CD14-positive monocyte (primary cell): Measurements from ENCODE around the gene S1PR4. TPM values are rescaled to one million over a fixed set of nuclear protein-coding genes. Genes with fewer than 3 reads are reported as not detected.

Experiments
- DNase-seq, 3 donors: peaks; one replicate each; pipeline ENCODE4 v3.0.0-alpha.2; 2011 to 2022
- H2AFZ ChIP-seq: 2 replicates; pipeline ENCODE4 v1.6.0; 2012; ENCODE audit warnings: mild to moderate bottlenecking, low read depth, low read length, inconsistent platforms; ENCODE audit not compliant: insufficient read depth, poor library complexity, severe bottlenecking
- H3K27ac ChIP-seq, 2 donors: 1 replicate in 1 of 2; 2 replicates in 1 of 2; pipeline ENCODE4 v1.5.1; 2012 to 2013; ENCODE audit warnings: low read length in 2 of 2, control low read depth in 1 of 2, inconsistent platforms in 1 of 2, low read depth in 1 of 2, mild to moderate bottlenecking in 1 of 2
- H3K27me3 ChIP-seq, 2 donors: one replicate each; pipeline versions ENCODE4 v1.6.0 to v1.6.1; 2011 to 2013; ENCODE audit warnings: low read length in 2 of 2; ENCODE audit not compliant: control insufficient read depth in 2 of 2, insufficient read depth in 2 of 2
- H3K36me3 ChIP-seq, 2 donors: replicated peaks in 1 of 2; 1 replicate in 1 of 2; 2 replicates in 1 of 2; pipeline versions ENCODE4 v1.5.1 to v1.6.1; 2012 to 2013; ENCODE audit warnings: low read length in 2 of 2, control low read depth in 1 of 2, inconsistent platforms in 1 of 2, mild to moderate bottlenecking in 1 of 2; ENCODE audit not compliant: insufficient read depth in 2 of 2, control insufficient read depth in 1 of 2
- H3K4me1 ChIP-seq, 2 donors: 1 replicate in 1 of 2; 2 replicates in 1 of 2; pipeline versions ENCODE4 v1.5.1 to v1.6.1; 2012 to 2013; ENCODE audit warnings: low read length in 2 of 2, control low read depth in 1 of 2, inconsistent platforms in 1 of 2, mild to moderate bottlenecking in 1 of 2, moderate library complexity in 1 of 2; ENCODE audit not compliant: insufficient read depth in 2 of 2, control insufficient read depth in 1 of 2
- H3K4me2 ChIP-seq: replicated peaks from 2 replicates; pipeline ENCODE3; 2012; ENCODE audit warnings: low read length, moderate library complexity, mild to moderate bottlenecking; ENCODE audit not compliant: poor library complexity, severe bottlenecking; ENCODE audit errors: extremely low read depth
- H3K4me3 ChIP-seq, 3 experiments: fragments of 200-600 bp in 1 of 3; sonication (generic) in 1 of 3; replicated peaks in 1 of 3; 1 replicate in 2 of 3; 2 replicates in 1 of 3; pipeline ENCODE4 v1.5.1; 2011 to 2013; ENCODE audit warnings: low read length in 3 of 3, mild to moderate bottlenecking in 3 of 3, control low read depth in 2 of 3, low read depth in 2 of 3, inconsistent platforms in 1 of 3, moderate library complexity in 1 of 3
- H3K79me2 ChIP-seq: 2 replicates; pipeline ENCODE4 v1.6.0; 2012; ENCODE audit warnings: mild to moderate bottlenecking, control low read depth, inconsistent platforms, low read length, moderate library complexity; ENCODE audit not compliant: insufficient read depth
- H3K9ac ChIP-seq: 2 replicates; pipeline ENCODE4 v1.6.0; 2017; ENCODE audit warnings: low read length, mild to moderate bottlenecking; ENCODE audit not compliant: insufficient read depth, poor library complexity, severe bottlenecking
- H3K9me3 ChIP-seq, 2 donors: replicated peaks in 1 of 2; 1 replicate in 1 of 2; 2 replicates in 1 of 2; pipeline versions ENCODE4 v1.5.1 to v1.6.1; 2012 to 2013; ENCODE audit warnings: low read length in 2 of 2, control low read depth in 1 of 2; ENCODE audit not compliant: control insufficient read depth in 1 of 2, insufficient read depth in 1 of 2
- H4K20me1 ChIP-seq: 2 replicates; pipeline ENCODE4 v1.6.0; 2012; ENCODE audit warnings: mild to moderate bottlenecking, low read length, control low read depth, moderate library complexity; ENCODE audit not compliant: insufficient read depth
- H3K27ac Mint-ChIP-seq, 7 donors: one replicate each; pipeline ENCODE4 v1.8.0; 2020; ENCODE audit warnings: mild to moderate bottlenecking in 7 of 7, mixed read lengths in 7 of 7, moderate library complexity in 6 of 7, inconsistent platforms in 2 of 7
- H3K27me3 Mint-ChIP-seq, 3 donors: one replicate each; pipeline ENCODE4 v1.8.0; 2021 to 2022; ENCODE audit warnings: low read depth in 3 of 3, mild to moderate bottlenecking in 3 of 3, mixed read lengths in 3 of 3, moderate library complexity in 3 of 3, inconsistent platforms in 1 of 3
- H3K36me3 Mint-ChIP-seq, 2 donors: one replicate each; pipeline ENCODE4 v1.8.0; 2020; ENCODE audit warnings: mixed read lengths in 2 of 2, inconsistent platforms in 1 of 2, mild to moderate bottlenecking in 1 of 2
- H3K4me1 Mint-ChIP-seq: one replicate; pipeline ENCODE4 v1.8.0; 2020; ENCODE audit warnings: mild to moderate bottlenecking, mixed read lengths
- H3K4me3 Mint-ChIP-seq, 2 donors: one replicate each; pipeline ENCODE4 v1.8.0; 2020; ENCODE audit warnings: mild to moderate bottlenecking in 2 of 2, mixed read lengths in 2 of 2, moderate library complexity in 1 of 2
- H3K9me3 Mint-ChIP-seq, 7 donors: one replicate each; pipeline ENCODE4 v1.8.0; 2020 to 2022; ENCODE audit warnings: mixed read lengths in 7 of 7, mild to moderate bottlenecking in 6 of 7, moderate library complexity in 6 of 7, inconsistent platforms in 2 of 7
- WGBS: methylation state at CpG from one replicate; pipeline ENCODE4 v1.1.5; 2013; ENCODE audit warnings: missing lambda C conversion rate; ENCODE audit not compliant: insufficient coverage; 5-methylcytosine and 5-hydroxymethylcytosine counted together
- intact Hi-C, 2 donors: fragments of 100-400 bp; cut with micrococcal nuclease; formaldehyde crosslinking; loops; one replicate each; pipeline versions ENCODE4 v1.15.0 to v1.15.1; 2023
- polyA plus RNA-seq, 3 donors: library from polyadenylated mRNA; depleted of rRNA in 1 of 3; unstranded in 2 of 3; stranded (reverse) in 1 of 3; fragments of 300-500 nt in 2 of 3; fragments of >200 nt in 1 of 3; fragmentation: Illumina TruSeq in 2 of 3; gene quantifications; 1 replicate in 2 of 3; 2 replicates in 1 of 3; pipeline ENCODE4 v1.2.3, GENCODE V29; 2012 to 2021
- TF ChIP-seq, protein P1 (sequence below): fragments of 200-600 bp; IDR thresholded peaks from one replicate; pipeline ENCODE4 v1.8.0; 2022; ENCODE audit warnings: antibody characterized with exemption, mild to moderate bottlenecking

Gene S1PR4
- polyA plus RNA-seq, 3 donors: 28.5 to 131 (median 105) TPM

- H3K79me2 ChIP-seq: peaks cover 44% of the 10 kb centered on the region
- H3K27ac Mint-ChIP-seq: peak overlapping the region; percentile 86 to 95 (median 90)
- H3K36me3 Mint-ChIP-seq: peaks cover 31 to 46% of the 10 kb centered on the region in 2 donors
- H3K4me2 ChIP-seq: peak overlapping the region; percentile 45
- H2AFZ ChIP-seq: no peak overlapping the region
- DNase-seq: peak; percentile 80 to 89 (median 84)
- TF ChIP-seq, protein P1, sequence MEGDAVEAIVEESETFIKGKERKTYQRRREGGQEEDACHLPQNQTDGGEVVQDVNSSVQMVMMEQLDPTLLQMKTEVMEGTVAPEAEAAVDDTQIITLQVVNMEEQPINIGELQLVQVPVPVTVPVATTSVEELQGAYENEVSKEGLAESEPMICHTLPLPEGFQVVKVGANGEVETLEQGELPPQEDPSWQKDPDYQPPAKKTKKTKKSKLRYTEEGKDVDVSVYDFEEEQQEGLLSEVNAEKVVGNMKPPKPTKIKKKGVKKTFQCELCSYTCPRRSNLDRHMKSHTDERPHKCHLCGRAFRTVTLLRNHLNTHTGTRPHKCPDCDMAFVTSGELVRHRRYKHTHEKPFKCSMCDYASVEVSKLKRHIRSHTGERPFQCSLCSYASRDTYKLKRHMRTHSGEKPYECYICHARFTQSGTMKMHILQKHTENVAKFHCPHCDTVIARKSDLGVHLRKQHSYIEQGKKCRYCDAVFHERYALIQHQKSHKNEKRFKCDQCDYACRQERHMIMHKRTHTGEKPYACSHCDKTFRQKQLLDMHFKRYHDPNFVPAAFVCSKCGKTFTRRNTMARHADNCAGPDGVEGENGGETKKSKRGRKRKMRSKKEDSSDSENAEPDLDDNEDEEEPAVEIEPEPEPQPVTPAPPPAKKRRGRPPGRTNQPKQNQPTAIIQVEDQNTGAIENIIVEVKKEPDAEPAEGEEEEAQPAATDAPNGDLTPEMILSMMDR: no peak
- intact Hi-C loops: loop anchor here (2.0 to 5.0 kb wide), 4 partner anchors 13 to 65 kb away; no protein-coding TSS in a partner anchor
- no peaks in the 10 kb centered on the region for H3K9me3 ChIP-seq
- H3K27ac ChIP-seq: peak overlapping the region; percentile 67 to 84
- H3K27me3 ChIP-seq: no peaks in the 10 kb centered on the region
- H3K4me1 ChIP-seq: peaks cover 48 to 52% of the 10 kb centered on the region in 2 donors
- 70% methylated on average over 8 of the region's 20 CpGs for WGBS
- H3K9ac ChIP-seq: peak overlapping the region; percentile 28
- no peaks in the 10 kb centered on the region for H3K9me3 Mint-ChIP-seq
- H3K27me3 Mint-ChIP-seq: peaks cover 0 to 4% (median 0%) of the 10 kb centered on the region in 3 donors
- peaks cover 28 to 35% of the 10 kb centered on the region in 2 donors for H3K36me3 ChIP-seq
- peak overlapping the region in 1 of 3 experiments; percentile 44 for H3K4me3 ChIP-seq
- peak overlapping the region; percentile 55 to 56 for H3K4me3 Mint-ChIP-seq
- peaks cover 41% of the 10 kb centered on the region for H3K4me1 Mint-ChIP-seq
- peaks cover 46% of the 10 kb centered on the region for H4K20me1 ChIP-seq
These were observed 32.5 kb upstream of the S1PR4 start for GRCh38 chr19:3145909-3146676.

DNA sequence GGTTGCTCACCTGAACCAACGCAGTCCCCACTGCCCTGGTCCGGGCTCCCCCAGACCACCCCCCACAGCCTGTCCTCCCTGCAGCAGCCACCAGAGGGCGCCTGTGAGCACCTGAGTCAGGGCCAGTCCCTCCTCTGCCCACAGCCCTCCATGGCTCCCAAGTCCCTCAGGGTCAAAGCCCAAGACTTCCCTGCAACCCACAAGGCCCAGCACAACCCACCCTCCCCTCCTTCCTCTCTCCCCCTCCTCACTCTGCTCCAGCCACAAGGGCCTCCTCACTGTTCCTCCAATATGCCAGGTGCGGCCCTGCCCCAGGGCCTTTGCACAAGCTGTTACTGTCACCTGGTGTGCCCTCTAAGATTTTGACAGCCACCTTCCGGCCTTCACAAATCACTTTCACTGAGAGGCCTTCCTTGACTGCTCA lies 31.9 kb upstream of the S1PR4 start:
- H3K27me3 Mint-ChIP-seq: peaks cover 0 to 4% (median 0%) of the 10 kb centered on the region in 3 donors
- 70% methylated on average over 5 of the region's 5 CpGs for WGBS
- peak overlapping the region; percentile 45 for H3K4me2 ChIP-seq
- DNase-seq: peak; percentile 46 to 67 (median 48)
- H3K9ac ChIP-seq: no peak overlapping the region
- no peaks in the 10 kb centered on the region for H3K9me3 Mint-ChIP-seq
- peak overlapping the region; percentile 67 to 84 for H3K27ac ChIP-seq
- TF ChIP-seq, protein P1: peak; percentile 99
- H3K36me3 Mint-ChIP-seq: peaks cover 31 to 47% of the 10 kb centered on the region in 2 donors
- no peak overlapping the region for H2AFZ ChIP-seq
- no peaks in the 10 kb centered on the region for H3K27me3 ChIP-seq
- H3K27ac Mint-ChIP-seq: peak overlapping the region; percentile 46 to 95 (median 86)
- H4K20me1 ChIP-seq: peaks cover 52% of the 10 kb centered on the region
- H3K4me3 ChIP-seq: no peak overlapping the region
- intact Hi-C loops: loop anchor here (2.0 to 5.0 kb wide), 4 partner anchors 14 to 64 kb away; no protein-coding TSS in a partner anchor
- peaks cover 42 to 46% of the 10 kb centered on the region in 2 donors for H3K4me1 ChIP-seq
- peaks cover 44% of the 10 kb centered on the region for H3K79me2 ChIP-seq
- peak overlapping the region in 1 of 2 donors; percentile 39 for H3K4me3 Mint-ChIP-seq
- H3K36me3 ChIP-seq: peaks cover 34 to 41% of the 10 kb centered on the region in 2 donors
- peaks cover 35% of the 10 kb centered on the region for H3K4me1 Mint-ChIP-seq
- no peaks in the 10 kb centered on the region for H3K9me3 ChIP-seq
